CD1c-positive myeloid dendritic cell (primary cell): ENCODE results near the gene SPRYD3.
"Not testable (repeated sequence)": the region's sequence is repeated elsewhere in the genome, so short reads cannot be mapped to it uniquely, and the experiment has no call there.

ENCODE experiments used
- DNase-seq: peaks from one replicate; pipeline ENCODE4 v3.0.0-alpha.2; 2016; ENCODE audit errors: extremely low spot score

The SPRYD3 gene

GRCh38 chr12:53101931-53102781 lies 23.0 kb upstream of the SPRYD3 start:
- peak; percentile 69 for DNase-seq

GRCh38 chr12:53101266-53101665 lies 22.1 kb upstream of the SPRYD3 start:
- DNase-seq: no peak

DNA sequence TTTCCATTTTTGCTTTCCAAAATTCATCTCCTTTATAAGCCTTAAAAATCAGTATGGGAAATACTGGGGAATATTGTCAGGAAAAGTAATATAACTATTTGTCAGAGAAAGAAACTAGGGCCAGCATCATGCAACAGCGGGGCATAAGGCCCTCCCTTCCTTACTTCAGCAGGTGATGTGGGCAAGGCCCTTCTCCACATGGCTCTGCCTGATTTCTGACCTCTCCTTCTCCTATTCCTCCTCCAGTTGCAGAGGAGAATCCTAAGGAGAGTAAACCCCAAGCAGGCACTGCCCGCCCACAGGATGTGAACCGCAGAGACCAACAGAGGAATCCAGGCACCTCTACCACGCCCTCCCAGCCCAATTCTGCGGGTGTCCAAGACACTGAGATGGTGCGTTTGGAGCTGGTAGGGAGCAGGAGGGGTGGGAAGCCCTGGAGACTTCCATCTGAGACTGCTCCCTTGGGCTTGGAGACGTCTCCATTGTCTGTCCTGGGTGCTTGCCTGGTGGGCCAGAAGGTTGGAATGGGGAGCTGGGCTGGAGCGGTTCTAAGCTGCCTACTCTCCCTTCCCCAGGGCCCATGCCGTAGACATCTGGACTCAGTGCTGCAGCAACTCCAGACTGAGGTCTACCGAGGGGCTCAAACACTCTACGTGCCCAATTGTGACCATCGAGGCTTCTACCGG lies 21.4 kb upstream of the SPRYD3 start:
- DNase-seq: no peak

- peak; percentile 91 for DNase-seq
These were observed 20.1 kb upstream of the SPRYD3 start for GRCh38 chr12:53099071-53099882.

- peak; percentile 41 for DNase-seq
These were observed 19.3 kb upstream of the SPRYD3 start for GRCh38 chr12:53098354-53098981.

GRCh38 chr12:53097564-53098353 lies 18.6 kb upstream of the SPRYD3 start, which contains the start of gene IGFBP6:
Gene IGFBP6, plus strand, starts transcription at chr12:53097667. Its CDS starts 51 bp downstream, at chr12:53097718.
- DNase-seq: peak; percentile 47

- peak; percentile 38 for DNase-seq
These were observed 18.0 kb upstream of the SPRYD3 start for GRCh38 chr12:53097207-53097563.

DNA sequence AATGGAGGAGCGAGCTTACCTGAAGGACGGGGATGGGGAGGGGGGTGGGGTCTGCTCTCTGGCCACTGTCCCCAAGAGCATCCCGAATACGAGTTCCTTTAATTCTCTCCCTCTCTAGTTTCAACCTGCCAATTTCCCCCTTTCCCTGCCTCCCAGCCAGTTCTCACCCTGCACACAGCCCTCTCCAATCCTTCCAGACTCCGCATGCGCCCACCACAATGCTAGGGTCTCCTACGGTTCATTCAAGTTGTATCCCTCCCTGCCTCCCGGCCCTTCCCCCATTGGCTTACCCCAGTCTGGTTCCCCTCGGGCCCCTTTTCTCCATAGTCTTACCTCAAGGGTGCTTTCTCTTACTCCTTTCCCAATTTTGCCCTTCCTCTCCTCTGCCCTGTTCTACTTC lies 17.6 kb upstream of the SPRYD3 start:
- no peak for DNase-seq

DNA sequence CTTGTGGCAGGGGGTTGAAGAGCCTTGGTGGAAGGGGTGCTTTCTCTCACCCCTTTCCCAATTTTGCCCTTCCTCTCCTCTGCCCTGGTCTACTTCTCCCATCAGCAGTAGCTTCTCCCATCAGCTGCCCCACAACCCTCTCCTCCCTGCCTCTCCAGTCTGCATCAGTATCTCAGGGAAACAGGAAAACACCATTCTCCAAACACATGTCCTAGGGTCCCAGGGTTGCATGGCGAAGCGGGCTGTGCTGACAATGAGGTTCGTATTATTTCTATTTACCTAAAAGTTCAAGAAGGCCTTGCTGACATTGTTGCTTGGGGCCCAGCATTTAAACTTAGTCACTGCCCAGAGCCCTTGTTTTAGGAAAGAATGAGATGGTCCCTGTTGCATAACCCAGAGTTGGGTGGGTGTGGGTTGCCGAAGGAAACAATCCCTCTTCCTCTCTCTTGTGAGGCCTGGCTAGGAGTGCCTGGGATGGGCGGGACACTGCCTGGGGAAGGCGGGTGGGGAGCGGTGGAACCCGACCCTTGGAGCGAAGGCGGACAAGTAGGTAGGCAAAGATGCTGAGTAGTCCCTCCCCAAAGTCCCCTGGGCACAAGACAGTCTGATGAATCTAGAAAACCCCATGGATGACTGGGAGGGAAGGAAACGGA lies 17.0 kb upstream of the SPRYD3 start:
- DNase-seq: peak; percentile 66

- not testable (repeated sequence) for DNase-seq
These were observed 16.4 kb upstream of the SPRYD3 start for GRCh38 chr12:53095596-53095895.

DNA sequence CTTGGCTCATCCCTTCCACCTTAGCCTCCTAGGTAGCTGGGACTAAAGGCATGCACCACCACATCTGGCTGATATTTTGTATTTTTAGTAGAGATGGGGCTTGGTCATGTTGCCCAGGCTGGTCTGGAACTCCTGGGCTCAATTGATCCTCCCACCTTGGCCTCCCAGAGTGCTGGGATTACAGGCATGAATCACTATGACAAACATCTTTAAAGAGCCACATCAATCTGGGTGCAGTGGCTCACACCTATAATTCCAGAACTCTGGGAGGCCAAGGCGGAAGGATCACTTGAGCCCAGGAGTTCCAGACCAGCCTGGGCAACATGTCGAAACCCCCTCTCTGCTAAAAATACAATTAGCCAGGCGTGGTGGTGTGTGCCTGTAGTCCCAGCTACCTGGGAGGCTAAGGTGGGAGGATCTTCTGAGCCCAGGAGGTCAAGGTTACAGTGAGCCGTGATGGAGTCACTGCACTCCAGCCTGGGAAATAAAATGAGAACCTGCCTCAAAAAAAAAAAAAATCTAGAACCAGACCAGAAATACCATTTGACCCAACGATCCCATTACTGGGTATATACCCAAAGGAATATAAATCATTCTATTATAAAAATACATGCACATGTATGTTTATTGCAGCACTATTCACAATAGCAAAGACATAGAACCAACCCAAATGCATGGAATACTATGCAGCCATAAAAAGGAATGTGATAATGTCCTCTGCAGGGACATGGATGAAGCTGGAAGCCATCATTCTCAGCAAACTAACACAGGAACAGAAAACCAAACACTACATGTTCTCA lies 15.8 kb upstream of the SPRYD3 start:
- DNase-seq: not testable (repeated sequence)

DNA sequence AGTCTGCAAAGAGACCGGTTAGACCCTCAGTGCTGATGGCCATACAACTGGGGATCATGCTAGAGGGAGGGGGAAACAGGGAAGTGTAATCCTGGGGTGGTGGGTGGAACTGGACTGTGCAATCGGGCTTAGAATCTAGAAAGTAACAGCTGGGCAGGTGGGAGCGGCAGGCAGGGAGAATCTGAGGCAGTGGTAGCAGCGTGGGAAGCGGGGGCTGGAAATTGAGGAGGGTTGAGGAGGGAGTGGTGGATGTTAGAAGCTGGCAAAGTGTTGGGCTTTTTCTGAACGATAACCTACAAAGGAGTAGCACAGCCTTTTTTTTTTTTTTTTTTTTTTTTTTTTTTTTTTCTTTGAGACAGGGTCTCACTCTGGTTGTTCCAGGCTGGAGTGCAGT lies 15.2 kb upstream of the SPRYD3 start:
- no peak for DNase-seq

GRCh38 chr12:53093777-53094393 lies 14.7 kb upstream of the SPRYD3 start:
- peak; percentile 73 for DNase-seq

GRCh38 chr12:53091756-53092155 lies 12.6 kb upstream of the SPRYD3 start:
- no peak for DNase-seq

GRCh38 chr12:53090554-53090953 lies 11.4 kb upstream of the SPRYD3 start:
- DNase-seq: no peak

DNA sequence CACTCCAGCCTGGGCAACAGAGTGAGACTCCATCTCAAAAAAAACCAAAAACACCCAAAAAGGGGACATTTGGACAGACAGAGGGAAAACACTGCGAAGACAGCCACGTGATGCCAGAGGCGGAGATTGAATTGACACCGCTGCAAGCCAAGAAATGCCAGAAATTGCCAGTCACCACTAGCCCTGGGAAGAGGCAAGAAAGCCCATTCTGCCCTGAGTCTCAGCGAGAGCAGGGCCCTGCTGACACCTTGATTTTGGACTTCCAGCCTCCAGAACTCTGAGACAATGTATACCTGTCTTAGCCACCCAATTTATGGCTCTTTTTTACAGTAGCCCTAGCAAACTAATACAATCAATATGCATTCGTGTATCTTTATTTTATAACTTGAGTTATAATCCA lies 10.9 kb upstream of the SPRYD3 start:
- no peak for DNase-seq

DNA sequence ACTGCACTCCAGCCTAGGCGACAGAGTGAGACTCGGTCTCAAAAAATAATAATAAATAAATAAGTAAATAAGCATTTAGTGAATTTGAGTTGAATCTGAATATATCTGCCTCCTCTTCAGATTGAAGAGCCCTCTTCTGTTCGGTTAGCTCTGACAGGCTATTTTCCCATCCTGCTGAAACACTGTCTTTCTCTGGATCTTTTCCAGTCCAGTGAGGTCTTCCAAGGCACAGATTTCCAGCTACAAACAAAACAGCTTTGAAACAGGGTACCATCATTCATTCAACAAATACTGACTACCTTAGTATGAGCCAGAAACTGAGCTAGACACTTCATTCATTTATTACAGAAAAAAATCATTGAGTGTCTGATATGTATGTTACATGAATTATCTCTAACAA lies 7.2 kb upstream of the SPRYD3 start:
- no peak for DNase-seq

DNA sequence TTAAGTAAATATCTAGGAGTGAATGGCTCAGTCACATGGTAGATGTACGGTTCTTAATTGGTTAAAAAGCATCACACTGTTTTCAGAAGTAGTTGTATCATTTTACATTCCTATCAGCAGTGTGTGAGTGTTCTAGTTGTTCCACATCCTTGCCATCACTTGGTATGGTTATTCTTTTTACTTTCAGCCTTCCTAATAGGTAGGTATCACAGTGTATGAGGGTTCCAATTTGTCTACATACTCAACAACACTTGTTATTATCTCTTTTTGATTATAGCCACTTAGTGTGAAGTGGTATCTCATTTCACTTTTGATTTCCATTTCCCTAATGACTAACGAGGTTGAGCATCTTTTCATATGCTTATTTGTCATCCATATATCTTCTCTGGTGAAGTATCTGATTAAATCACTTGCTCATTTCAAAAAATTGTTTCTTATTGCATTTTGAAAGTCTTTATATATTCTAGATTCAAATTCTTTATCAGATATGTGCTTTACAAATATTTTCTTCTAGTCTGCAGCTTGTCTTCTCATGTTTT lies 3.5 kb upstream of the SPRYD3 start:
- no peak for DNase-seq
